PC-3 (cell line): ENCODE measurements around the gene GALNT11. TPM values are rescaled to one million over a fixed set of nuclear protein-coding genes. Genes with fewer than 3 reads are reported as not detected.
A peak's percentile ranks its signal among the peaks of the same experiment; 100 is the strongest.
"Not testable (repeated sequence)": the region's sequence is repeated elsewhere in the genome, so short reads cannot be mapped to it uniquely, and the experiment has no call there.

ENCODE experiments used
- ATAC-seq: fragments of 200-7000 bp; cut with Tn5 transposase; 2 replicates; pipeline ENCODE4 v1.9.1; 2020; ENCODE audit warnings: mild to moderate bottlenecking, moderate library complexity
- BruUV-seq: library from RNA; stranded (reverse); fragments of 400-500 nt; replicated peaks from 2 replicates; lab custom pipeline; 2021; lab: Mats Ljungman, UMichigan
- CTCF ChIA-PET: fragments of 300-600 bp; sonication (Branson Sonifier 250); formaldehyde crosslinking; loops from one replicate; lab custom pipeline; 2022; ENCODE audit warnings: antibody characterized with exemption; lab: Charles Lee
- POLR2A ChIA-PET: fragments of 300-600 bp; sonication (Branson Sonifier 250); formaldehyde crosslinking; loops from one replicate; lab custom pipeline; 2022; ENCODE audit warnings: antibody characterized with exemption; ENCODE audit not compliant: unreplicated experiment; lab: Charles Lee
- DNase-seq: peaks from one replicate; pipeline ENCODE4 v3.0.0-alpha.2; 2015
- H2AFZ ChIP-seq: fragments of 300-600 bp; sonication (generic); 2 replicates; pipeline ENCODE4 v1.6.0; 2016; ENCODE audit warnings: antibody characterized with exemption, low read length
- H3F3A ChIP-seq: fragments of 300-600 bp; sonication (generic); one replicate; pipeline ENCODE4 v1.6.0; 2017; ENCODE audit warnings: antibody characterized with exemption, low read length, control low read depth, mild to moderate bottlenecking; ENCODE audit not compliant: unreplicated experiment
- H3K27ac ChIP-seq: fragments of 300-600 bp; sonication (generic); 2 replicates; pipeline ENCODE4 v1.5.1; 2016; ENCODE audit warnings: mild to moderate bottlenecking, low read length
- H3K27me3 ChIP-seq: fragments of 300-600 bp; sonication (generic); 2 replicates; pipeline ENCODE4 v1.6.1; 2016; ENCODE audit warnings: low read length, mixed read lengths
- H3K36me3 ChIP-seq: fragments of 300-600 bp; sonication (generic); 2 replicates; pipeline ENCODE4 v1.6.1; 2016; ENCODE audit warnings: low read depth, mixed run types, low read length, mixed read lengths
- H3K4me1 ChIP-seq: fragments of 300-600 bp; sonication (generic); 2 replicates; pipeline ENCODE4 v1.5.1; 2016; ENCODE audit warnings: low read length; ENCODE audit not compliant: insufficient read depth
- H3K4me2 ChIP-seq: fragments of 300-600 bp; sonication (generic); 2 replicates; pipeline ENCODE4 v1.6.0; 2016; ENCODE audit warnings: low read length
- H3K4me3 ChIP-seq: fragments of 300-600 bp; sonication (generic); 2 replicates; pipeline ENCODE4 v1.5.1; 2016; ENCODE audit warnings: mild to moderate bottlenecking, low read length, mixed read lengths
- H3K79me2 ChIP-seq: fragments of 300-600 bp; sonication (generic); 2 replicates; pipeline ENCODE4 v1.6.1; 2017; ENCODE audit warnings: low read length, mixed read lengths
- H3K9ac ChIP-seq: fragments of 300-600 bp; sonication (generic); 2 replicates; pipeline ENCODE4 v1.6.0; 2016; ENCODE audit warnings: mild to moderate bottlenecking, low read length
- H3K9me2 ChIP-seq: fragments of 300-600 bp; sonication (generic); replicated peaks from 2 replicates; pipeline ENCODE4 v1.6.1; 2016; ENCODE audit warnings: mixed run types, low read length, mixed read lengths
- H3K9me3 ChIP-seq: fragments of 300-600 bp; sonication (generic); 2 replicates; pipeline ENCODE4 v1.6.1; 2016; ENCODE audit warnings: low read length, mixed read lengths
- H4K20me1 ChIP-seq: fragments of 300-600 bp; sonication (generic); 2 replicates; pipeline ENCODE4 v1.6.1; 2016; ENCODE audit warnings: low read length, mixed read lengths
- CTCF ChIP-seq: fragments of 300-600 bp; sonication (generic); conservative IDR thresholded peaks from 2 replicates; pipeline ENCODE4 v1.5.1; 2017; ENCODE audit warnings: antibody characterized with exemption, low read depth, mild to moderate bottlenecking, low read length
- EZH2 ChIP-seq: fragments of 300-600 bp; sonication (generic); IDR thresholded peaks from one replicate; pipeline ENCODE4 v1.6.1; 2017; ENCODE audit warnings: antibody characterized with exemption, mild to moderate bottlenecking, low read length; ENCODE audit not compliant: unreplicated experiment
- EZH2phosphoT487 ChIP-seq: fragments of 300-600 bp; sonication (generic); IDR thresholded peaks from 2 replicates; pipeline ENCODE4 v1.6.1; 2018; ENCODE audit warnings: mild to moderate bottlenecking, antibody characterized with exemption, low read length, borderline replicate concordance
- intact Hi-C: fragments of 100-400 bp; cut with micrococcal nuclease; formaldehyde crosslinking; loops from 2 replicates; pipeline ENCODE4 v1.9.0; 2023
- total RNA-seq: library from RNA; depleted of rRNA; stranded (reverse); fragments of >200 nt; gene quantifications from 2 replicates; pipeline ENCODE4 v1.2.3, GENCODE V29; 2014

The GALNT11 gene
- total RNA-seq, 1 experiment from 2014 or later: 19.5 TPM

- no peaks in the 10 kb centered on the region for H3K27me3 ChIP-seq
- no peaks in the 10 kb centered on the region for H3K9me3 ChIP-seq
- ATAC-seq: no peak
- BruUV-seq: TSS peak; percentile 67
- peak overlapping the region; percentile 94 for H3K4me2 ChIP-seq
- no peak for DNase-seq
- TF ChIP-seq EZH2phosphoT487 (no peak), EZH2 (no peak), CTCF (no peak)
- ChIA-PET CTCF (no interaction called here), POLR2A (no interaction called here)
- H4K20me1 ChIP-seq: no peaks in the 10 kb centered on the region
- H3K4me1 ChIP-seq: peaks cover 6% of the 10 kb centered on the region; the same call in 1 of the 2 replicates
- H3F3A ChIP-seq: no peaks in the 10 kb centered on the region
- H3K4me3 ChIP-seq: peak overlapping the region; percentile 93
- intact Hi-C loops: no loop called here
- H3K27ac ChIP-seq: no peak overlapping the region
- peak overlapping the region; percentile 58 for H2AFZ ChIP-seq
- peaks cover 6% of the 10 kb centered on the region; the same call in 1 of the 2 replicates for H3K79me2 ChIP-seq
- H3K9me2 ChIP-seq: no peaks in the 10 kb centered on the region
- no peaks in the 10 kb centered on the region; the same call in 1 of the 2 replicates for H3K36me3 ChIP-seq
- peak overlapping the region; percentile 82 for H3K9ac ChIP-seq
Observed at GRCh38 chr7:152025937-152026890, 740 bp downstream of the GALNT11 start.

- H4K20me1 ChIP-seq, H3K4me1 ChIP-seq, intact Hi-C loops, ATAC-seq, H3K36me3 ChIP-seq, H3K27ac ChIP-seq, H3K9me3 ChIP-seq, H3K4me3 ChIP-seq, H3K9me2 ChIP-seq, H3K9ac ChIP-seq, DNase-seq, H3K27me3 ChIP-seq, H3F3A ChIP-seq, BruUV-seq, CTCF ChIA-PET, H3K4me2 ChIP-seq, POLR2A ChIA-PET, H3K79me2 ChIP-seq, H2AFZ ChIP-seq: not testable (repeated sequence)
Observed at GRCh38 chr7:152027491-152028365, 2.3 kb downstream of the GALNT11 start.

GRCh38 chr7:152030059-152030458 is 4.6 kb downstream of the GALNT11 start:
- ATAC-seq, H3K79me2 ChIP-seq, H3K4me3 ChIP-seq, BruUV-seq, H3K9me3 ChIP-seq, H3K4me2 ChIP-seq, POLR2A ChIA-PET, H4K20me1 ChIP-seq, intact Hi-C loops, CTCF ChIA-PET, H3K27me3 ChIP-seq, H2AFZ ChIP-seq, H3K9ac ChIP-seq, H3K9me2 ChIP-seq, H3K27ac ChIP-seq, H3F3A ChIP-seq, H3K36me3 ChIP-seq, H3K4me1 ChIP-seq: not testable (repeated sequence)
- peak; percentile 41; the same call in 1 of the 2 replicates for TF ChIP-seq CTCF
- peak; percentile 51 for DNase-seq

- H4K20me1 ChIP-seq, H3K9me3 ChIP-seq, H3K4me1 ChIP-seq, H3K79me2 ChIP-seq, DNase-seq, H3K36me3 ChIP-seq, intact Hi-C loops, ATAC-seq, H3K27me3 ChIP-seq, H3K4me3 ChIP-seq, H2AFZ ChIP-seq, H3K27ac ChIP-seq, BruUV-seq, H3K4me2 ChIP-seq, H3F3A ChIP-seq, CTCF ChIA-PET, POLR2A ChIA-PET, H3K9me2 ChIP-seq, H3K9ac ChIP-seq: not testable (repeated sequence)
Observed at GRCh38 chr7:152030639-152031038, 5.2 kb downstream of the GALNT11 start.
